CD8-positive, alpha-beta memory T cell (primary cell): ENCODE data around the gene CLCA2. TPM values are rescaled to one million over a fixed set of nuclear protein-coding genes. Genes with fewer than 3 reads are reported as not detected.

Experiments used
- CTCF ChIA-PET: fragments of 350-600 bp; sonication (Branson Sonifier 250); formaldehyde crosslinking; loops from one replicate; lab custom pipeline; 2021; ENCODE audit warnings: antibody characterized with exemption; lab: Charles Lee
- POLR2A ChIA-PET: fragments of 350-600 bp; sonication (Branson Sonifier 250); formaldehyde crosslinking; loops from one replicate; lab custom pipeline; 2021; ENCODE audit warnings: antibody characterized with exemption; lab: Charles Lee
- DNase-seq, 5 donors: peaks; one replicate each; pipeline versions ENCODE4 v3.0.0 to v3.0.0-alpha.2; 2020 to 2022; ENCODE audit warnings: mixed read lengths in 1 of 5
- H3K27ac ChIP-seq: one replicate; pipeline ENCODE4 v1.7.0; 2013; ENCODE audit warnings: low read depth, mild to moderate bottlenecking, low read length, moderate library complexity
- H3K27me3 ChIP-seq: 2 replicates; pipeline ENCODE4 v1.7.0; 2013; ENCODE audit warnings: low read length, mild to moderate bottlenecking; ENCODE audit not compliant: insufficient read depth, poor library complexity, severe bottlenecking
- H3K36me3 ChIP-seq: 2 replicates; pipeline ENCODE4 v1.7.0; 2013; ENCODE audit warnings: mild to moderate bottlenecking, low read length, moderate library complexity; ENCODE audit not compliant: insufficient read depth
- H3K4me1 ChIP-seq: 2 replicates; pipeline ENCODE4 v1.7.0; 2013; ENCODE audit warnings: mild to moderate bottlenecking, low read length, moderate library complexity; ENCODE audit not compliant: insufficient read depth
- H3K4me3 ChIP-seq: 2 replicates; pipeline ENCODE4 v1.7.0; 2013; ENCODE audit warnings: mild to moderate bottlenecking, low read length
- H3K9me3 ChIP-seq: 2 replicates; pipeline ENCODE4 v1.7.0; 2013; ENCODE audit warnings: mild to moderate bottlenecking, low read length
- H3K27ac Mint-ChIP-seq, 8 donors: one replicate each; pipeline ENCODE4 v1.8.0; 2020 to 2021; ENCODE audit warnings: mixed read lengths in 8 of 8, mild to moderate bottlenecking in 6 of 8, inconsistent platforms in 3 of 8, moderate library complexity in 3 of 8
- H3K27me3 Mint-ChIP-seq, 2 donors: one replicate each; pipeline ENCODE4 v1.8.0; 2020 to 2021; ENCODE audit warnings: mixed read lengths in 2 of 2, mild to moderate bottlenecking in 1 of 2, moderate library complexity in 1 of 2
- H3K36me3 Mint-ChIP-seq, 3 donors: one replicate each; pipeline ENCODE4 v1.8.0; 2020 to 2021; ENCODE audit warnings: mixed read lengths in 3 of 3, inconsistent platforms in 1 of 3, mild to moderate bottlenecking in 1 of 3
- H3K4me1 Mint-ChIP-seq, 3 donors: one replicate each; pipeline ENCODE4 v1.8.0; 2020 to 2021; ENCODE audit warnings: mixed read lengths in 3 of 3, inconsistent platforms in 1 of 3, mild to moderate bottlenecking in 1 of 3
- H3K4me3 Mint-ChIP-seq, 7 donors: one replicate each; pipeline ENCODE4 v1.8.0; 2020 to 2021; ENCODE audit warnings: mixed read lengths in 7 of 7, mild to moderate bottlenecking in 6 of 7, moderate library complexity in 4 of 7, inconsistent platforms in 2 of 7
- H3K9me3 Mint-ChIP-seq, 5 donors: one replicate each; pipeline ENCODE4 v1.8.0; 2020 to 2022; ENCODE audit warnings: mixed read lengths in 5 of 5, mild to moderate bottlenecking in 3 of 5, moderate library complexity in 2 of 5, inconsistent platforms in 1 of 5
- polyA plus RNA-seq: library from polyadenylated mRNA; unstranded; fragments of 300-500 nt; fragmentation: Illumina TruSeq; gene quantifications from one replicate; pipeline ENCODE4 v1.2.3, GENCODE V29; 2021
- total RNA-seq, 2 experiments: library from RNA; stranded (reverse); gene quantifications; one replicate each; pipeline ENCODE4 v1.2.3, GENCODE V29; 2021

CLCA2 gene
- total and polyA plus RNA-seq, 3 experiments from 2014 or later: not detected

DNA sequence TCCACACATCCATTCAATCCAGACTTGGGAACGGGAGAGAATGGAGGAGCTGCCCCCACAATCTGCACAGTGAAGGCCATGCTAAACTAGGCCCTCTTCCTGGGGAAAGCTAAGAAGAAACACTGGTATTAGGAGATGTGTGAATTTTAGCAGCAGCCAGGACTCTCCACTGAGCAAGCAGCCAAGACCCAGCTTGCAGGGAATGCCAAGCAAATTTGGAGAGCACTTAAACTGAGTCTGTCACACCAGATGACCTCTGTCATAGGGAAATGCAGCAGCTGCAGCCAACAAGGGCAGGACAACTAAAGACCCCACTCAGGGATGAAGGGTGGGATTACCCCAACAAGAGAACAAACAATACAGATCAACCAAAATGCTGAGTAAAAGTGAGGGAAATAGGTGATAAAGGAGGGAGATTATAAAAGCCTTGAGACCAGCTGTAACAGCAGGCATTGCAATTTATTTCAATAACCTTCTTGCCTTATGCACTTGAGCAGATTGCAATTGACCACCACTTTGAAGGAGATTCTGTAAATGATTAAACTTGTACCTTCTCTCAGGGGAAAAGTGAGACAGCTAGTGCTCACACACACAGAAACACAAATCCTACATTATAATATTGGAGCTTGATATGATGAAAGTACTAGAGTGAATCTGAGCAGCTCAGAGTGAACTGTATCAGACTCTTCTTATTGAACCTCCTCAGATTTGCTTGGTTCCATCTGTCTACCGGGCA lies 42.3 kb downstream of the CLCA2 start:
- Histone ChIP-seq H3K4me1 (no peaks in the 10 kb centered on the region), H3K9me3 (no peaks in the 10 kb centered on the region), H3K27me3 (no peaks in the 10 kb centered on the region), H3K4me3 (no peak overlapping the region), H3K27ac (no peak overlapping the region), H3K36me3 (no peaks in the 10 kb centered on the region)
- Mint-ChIP-seq H3K9me3 (no peaks in the 10 kb centered on the region), H3K27me3 (peaks cover 12 to 26% of the 10 kb centered on the region in 2 donors), H3K4me3 (no peak overlapping the region), H3K4me1 (no peaks in the 10 kb centered on the region), H3K27ac (peak overlapping the region in 1 of 8 donors; percentile 61), H3K36me3 (no peaks in the 10 kb centered on the region)
- no peak for DNase-seq
- ChIA-PET CTCF (no interaction called here), POLR2A (no interaction called here)

- Mint-ChIP-seq H3K27me3 (peaks cover 10 to 30% of the 10 kb centered on the region in 2 donors), H3K9me3 (no peaks in the 10 kb centered on the region), H3K4me1 (no peaks in the 10 kb centered on the region), H3K36me3 (no peaks in the 10 kb centered on the region), H3K4me3 (no peak overlapping the region), H3K27ac (no peak overlapping the region)
- no peak overlapping the region for H3K4me3 ChIP-seq
- H3K4me1 ChIP-seq: no peaks in the 10 kb centered on the region
- no peak for DNase-seq
- H3K36me3 ChIP-seq: no peaks in the 10 kb centered on the region
- H3K9me3 ChIP-seq: no peaks in the 10 kb centered on the region
- POLR2A ChIA-PET: no interaction called here
- H3K27ac ChIP-seq: no peak overlapping the region
- CTCF ChIA-PET: no interaction called here
- no peaks in the 10 kb centered on the region for H3K27me3 ChIP-seq
These were observed 43.0 kb downstream of the CLCA2 start for GRCh38 chr1:86466986-86467385.

GRCh38 chr1:86468501-86468977 lies 44.6 kb downstream of the CLCA2 start, which contains the start of gene CLCA1:
Gene CLCA1, plus strand, starts transcription at chr1:86468927. Its CDS starts 45 bp downstream, at chr1:86468972.
- ChIA-PET CTCF (interaction anchor here (1.7 to 2.1 kb wide), 2 partner anchors 8 to 34 kb away, joined by 4 to 8 read pairs; no protein-coding TSS in a partner anchor), POLR2A (no interaction called here)
- Mint-ChIP-seq H3K27ac (peak within 1 kb of the TSS in 1 of 8 donors; percentile 36), H3K36me3 (no peaks in the 10 kb centered on the region), H3K9me3 (no peaks in the 10 kb centered on the region), H3K4me3 (no peak within 1 kb of the TSS), H3K27me3 (peaks cover 11 to 35% of the 10 kb centered on the region in 2 donors), H3K4me1 (no peaks in the 10 kb centered on the region)
- Histone ChIP-seq H3K36me3 (no peaks in the 10 kb centered on the region), H3K9me3 (no peaks in the 10 kb centered on the region), H3K4me3 (no peak within 1 kb of the TSS), H3K27ac (no peak within 1 kb of the TSS), H3K4me1 (no peaks in the 10 kb centered on the region), H3K27me3 (no peaks in the 10 kb centered on the region)
- no peak for DNase-seq

DNA sequence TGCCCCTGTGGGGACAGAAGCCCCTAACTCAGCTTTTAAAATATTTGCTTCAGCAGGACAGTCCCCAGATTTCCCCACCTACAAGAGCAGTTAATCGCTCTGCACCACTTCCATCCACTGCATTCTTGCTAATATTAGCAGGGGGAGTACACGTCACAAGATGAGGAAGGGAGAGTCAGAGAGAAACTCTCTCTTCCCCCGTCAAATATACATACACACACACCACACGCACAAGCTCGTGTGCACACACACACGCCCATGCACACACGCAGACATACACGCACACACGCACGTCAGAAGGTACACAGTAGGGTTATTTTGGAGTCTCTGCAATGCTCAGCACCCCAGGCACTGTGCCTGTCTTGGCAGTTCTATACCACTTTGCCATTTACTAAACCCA lies 46.9 kb downstream of the CLCA2 start:
- peaks cover 13 to 30% of the 10 kb centered on the region in 2 donors for H3K27me3 Mint-ChIP-seq
- no peak for DNase-seq
- no peaks in the 10 kb centered on the region for H3K36me3 Mint-ChIP-seq
- Histone ChIP-seq H3K9me3 (no peaks in the 10 kb centered on the region), H3K27ac (no peak overlapping the region), H3K4me3 (no peak overlapping the region), H3K36me3 (no peaks in the 10 kb centered on the region), H3K4me1 (no peaks in the 10 kb centered on the region), H3K27me3 (no peaks in the 10 kb centered on the region)
- no peaks in the 10 kb centered on the region for H3K4me1 Mint-ChIP-seq
- POLR2A ChIA-PET: no interaction called here
- no peak overlapping the region for H3K4me3 Mint-ChIP-seq
- no peaks in the 10 kb centered on the region for H3K9me3 Mint-ChIP-seq
- CTCF ChIA-PET: no interaction called here
- H3K27ac Mint-ChIP-seq: no peak overlapping the region

GRCh38 chr1:86471291-86471690 lies 47.3 kb downstream of the CLCA2 start:
- no peak overlapping the region for H3K4me3 Mint-ChIP-seq
- CTCF ChIA-PET: no interaction called here

DNA sequence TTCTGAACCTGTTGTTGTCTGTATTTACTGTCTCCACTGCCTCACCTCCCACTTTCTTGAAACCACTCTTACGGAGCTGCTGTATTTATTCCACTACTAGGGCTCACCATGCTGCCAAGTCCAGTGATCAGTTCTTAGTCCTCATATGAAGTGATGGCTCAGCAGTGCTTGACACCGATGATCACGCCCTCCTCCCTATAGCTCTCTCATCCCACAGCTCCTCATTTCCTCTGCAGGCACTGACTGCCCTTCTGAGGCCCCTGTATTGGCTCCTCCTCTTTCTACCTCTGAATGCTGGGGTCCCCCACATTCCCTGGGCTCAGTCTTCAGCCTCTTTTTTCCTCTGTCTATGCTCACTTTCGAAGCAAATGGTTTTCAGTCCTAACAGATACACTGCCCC lies 48.2 kb downstream of the CLCA2 start:
- POLR2A ChIA-PET: no interaction called here
- CTCF ChIA-PET: interaction anchor here (0.8 to 2.5 kb wide), 4 partner anchors 10 to 92 kb away, joined by 3 to 12 read pairs (median 3); no protein-coding TSS in a partner anchor
- Histone ChIP-seq H3K9me3 (no peaks in the 10 kb centered on the region), H3K27me3 (no peaks in the 10 kb centered on the region), H3K27ac (no peak overlapping the region), H3K36me3 (no peaks in the 10 kb centered on the region), H3K4me3 (no peak overlapping the region), H3K4me1 (no peaks in the 10 kb centered on the region)
- Mint-ChIP-seq H3K4me1 (no peaks in the 10 kb centered on the region), H3K9me3 (no peaks in the 10 kb centered on the region), H3K4me3 (no peak overlapping the region), H3K27ac (no peak overlapping the region), H3K36me3 (no peaks in the 10 kb centered on the region), H3K27me3 (peaks cover 10 to 25% of the 10 kb centered on the region in 2 donors)
- no peak for DNase-seq

More at GRCh38 chr1:86471291-86471690, 47.3 kb downstream of the CLCA2 start:
- no peaks in the 10 kb centered on the region for H3K36me3 Mint-ChIP-seq
- Histone ChIP-seq H3K27me3 (no peaks in the 10 kb centered on the region), H3K4me1 (no peaks in the 10 kb centered on the region), H3K9me3 (no peaks in the 10 kb centered on the region), H3K36me3 (no peaks in the 10 kb centered on the region), H3K4me3 (no peak overlapping the region), H3K27ac (no peak overlapping the region)
- peaks cover 10 to 30% of the 10 kb centered on the region in 2 donors for H3K27me3 Mint-ChIP-seq
- H3K9me3 Mint-ChIP-seq: no peaks in the 10 kb centered on the region
- POLR2A ChIA-PET: no interaction called here
- H3K4me1 Mint-ChIP-seq: no peaks in the 10 kb centered on the region
- no peak for DNase-seq
- H3K27ac Mint-ChIP-seq: no peak overlapping the region

DNA sequence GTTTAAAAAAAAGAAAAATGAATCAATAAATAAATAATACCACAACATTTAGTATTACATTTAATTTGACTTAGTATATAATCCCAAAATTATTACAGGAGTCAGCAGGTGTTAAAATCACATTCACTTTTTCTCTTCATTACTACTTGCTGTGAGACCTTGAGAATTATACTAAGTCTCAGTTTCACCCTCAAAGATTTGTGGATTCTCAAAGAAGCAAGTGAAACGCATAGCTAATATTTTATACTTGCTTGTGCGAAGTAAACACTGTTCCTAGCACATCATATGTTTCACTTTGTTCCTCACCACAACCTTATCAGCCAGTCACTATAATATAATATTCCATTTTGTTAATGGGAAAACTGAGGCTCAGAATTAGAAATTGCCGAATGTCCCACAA lies 48.8 kb downstream of the CLCA2 start:
- no peaks in the 10 kb centered on the region for H3K9me3 Mint-ChIP-seq
- DNase-seq: no peak
- Histone ChIP-seq H3K9me3 (no peaks in the 10 kb centered on the region), H3K27me3 (no peaks in the 10 kb centered on the region), H3K27ac (no peak overlapping the region), H3K4me3 (no peak overlapping the region), H3K36me3 (no peaks in the 10 kb centered on the region), H3K4me1 (no peaks in the 10 kb centered on the region)
- POLR2A ChIA-PET: interaction anchor here (0.9 kb wide), 1 partner anchor 77 kb away, joined by 3 read pairs; the partner anchor contains the start of gene ODF2L
- no peak overlapping the region for H3K27ac Mint-ChIP-seq
- H3K36me3 Mint-ChIP-seq: no peaks in the 10 kb centered on the region
- H3K4me1 Mint-ChIP-seq: no peaks in the 10 kb centered on the region
- H3K4me3 Mint-ChIP-seq: no peak overlapping the region
- H3K27me3 Mint-ChIP-seq: peaks cover 10 to 26% of the 10 kb centered on the region in 2 donors
- CTCF ChIA-PET: interaction anchor here (0.9 to 2.5 kb wide), 8 partner anchors 15 to 231 kb away, joined by 3 to 12 read pairs (median 6); partner anchors contain the start of gene SH3GLB1

- Mint-ChIP-seq H3K9me3 (no peaks in the 10 kb centered on the region), H3K27me3 (peaks cover 4 to 6% of the 10 kb centered on the region in 2 donors), H3K4me1 (no peaks in the 10 kb centered on the region), H3K27ac (no peak overlapping the region), H3K36me3 (no peaks in the 10 kb centered on the region), H3K4me3 (no peak overlapping the region)
- Histone ChIP-seq H3K36me3 (no peaks in the 10 kb centered on the region), H3K4me1 (no peaks in the 10 kb centered on the region), H3K4me3 (no peak overlapping the region), H3K9me3 (no peaks in the 10 kb centered on the region), H3K27ac (no peak overlapping the region), H3K27me3 (no peaks in the 10 kb centered on the region)
- ChIA-PET CTCF (no interaction called here), POLR2A (no interaction called here)
- no peak for DNase-seq
These were observed 53.3 kb downstream of the CLCA2 start for GRCh38 chr1:86477256-86477655.
